Smooth muscle cell (in vitro differentiated cells): ENCODE data around the gene FGF1. TPM values are rescaled to one million over a fixed set of nuclear protein-coding genes. Genes with fewer than 3 reads are reported as not detected.

Experiments used
- DNase-seq: peaks from one replicate; lab custom pipeline; 2025; ENCODE audit not compliant: unreplicated experiment; lab: John Stamatoyannopoulos, UW
- H2AFZ ChIP-seq: fragments of 200-600 bp; sonication (generic); 2 replicates; pipeline ENCODE4 v1.6.0; 2016; ENCODE audit warnings: antibody characterized with exemption, low read depth, mild to moderate bottlenecking
- H3F3A ChIP-seq: fragments of 200-600 bp; sonication (generic); 2 replicates; pipeline ENCODE4 v1.6.0; 2017; ENCODE audit warnings: antibody characterized with exemption, low read depth
- H3K27ac ChIP-seq: fragments of 200-600 bp; sonication (generic); 2 replicates; pipeline ENCODE4 v1.5.1; 2016; ENCODE audit warnings: low read depth, mild to moderate bottlenecking
- H3K27me3 ChIP-seq: fragments of 200-600 bp; sonication (generic); 2 replicates; pipeline ENCODE4 v1.6.1; 2016; ENCODE audit warnings: low read depth, mild to moderate bottlenecking
- H3K36me3 ChIP-seq: fragments of 200-600 bp; sonication (generic); 2 replicates; pipeline ENCODE4 v1.5.1; 2016; ENCODE audit warnings: low read depth
- H3K4me1 ChIP-seq: fragments of 200-600 bp; sonication (generic); 2 replicates; pipeline ENCODE4 v1.5.1; 2016; ENCODE audit warnings: low read depth
- H3K4me2 ChIP-seq: fragments of 200-600 bp; sonication (generic); 2 replicates; pipeline ENCODE4 v1.6.0; 2016; ENCODE audit warnings: mild to moderate bottlenecking
- H3K4me3 ChIP-seq: fragments of 200-600 bp; sonication (generic); 2 replicates; pipeline ENCODE4 v1.5.1; 2016; ENCODE audit warnings: mild to moderate bottlenecking
- H3K79me2 ChIP-seq: fragments of 200-600 bp; sonication (generic); 2 replicates; pipeline ENCODE4 v1.6.0; 2016; ENCODE audit warnings: low read depth, mild to moderate bottlenecking
- H3K9ac ChIP-seq: fragments of 200-600 bp; sonication (generic); 2 replicates; pipeline ENCODE4 v1.6.0; 2016; ENCODE audit warnings: low read depth
- H3K9me3 ChIP-seq: fragments of 200-600 bp; sonication (generic); replicated peaks from 2 replicates; pipeline ENCODE4 v1.5.1; 2016; ENCODE audit warnings: low read depth
- H4K20me1 ChIP-seq: fragments of 200-600 bp; sonication (generic); 2 replicates; pipeline ENCODE4 v1.6.0; 2016; ENCODE audit warnings: low read depth
- CTCF ChIP-seq: fragments of 200-600 bp; sonication (generic); IDR thresholded peaks from 2 replicates; pipeline ENCODE4 v1.5.1; 2017; ENCODE audit warnings: borderline replicate concordance, mild to moderate bottlenecking, antibody characterized with exemption; ENCODE audit not compliant: insufficient read depth, poor library complexity, severe bottlenecking
- WGBS: methylation state at CpG from one replicate; pipeline ENCODE4 v1.1.7; 2016; ENCODE audit warnings: low lambda C conversion rate; 5-methylcytosine and 5-hydroxymethylcytosine counted together
- polyA plus RNA-seq: library from polyadenylated mRNA; unstranded; fragments of >200 nt; fragmentation: Nextera tagmentation; extraction: Ambion mirVana; gene quantifications from 2 replicates; pipeline ENCODE4 v1.2.1, GENCODE V29; 2016
- total RNA-seq: library from RNA; depleted of rRNA; stranded (reverse); fragments of >200 nt; gene quantifications from 2 replicates; pipeline ENCODE4 v1.2.3, GENCODE V29; 2014

The FGF1 gene
- total and polyA plus RNA-seq, 2 experiments from 2014 or later: 91.7 to 111 TPM

- DNase-seq: no peak
- Histone ChIP-seq H3K9ac (no peak overlapping the region), H3K9me3 (no peaks in the 10 kb centered on the region), H2AFZ (no peak overlapping the region), H3K79me2 (peaks cover 24% of the 10 kb centered on the region), H3K36me3 (no peaks in the 10 kb centered on the region), H3K4me2 (no peak overlapping the region), H3K4me1 (peaks cover 9% of the 10 kb centered on the region), H4K20me1 (no peaks in the 10 kb centered on the region), H3K27me3 (no peaks in the 10 kb centered on the region), H3K27ac (no peak overlapping the region), H3F3A (peaks cover 34% of the 10 kb centered on the region), H3K4me3 (no peak overlapping the region)
- WGBS: 79% methylated on average over 2 of the region's 2 CpGs
- TF ChIP-seq CTCF: no peak
Observed at GRCh38 chr5:142637871-142638270, 48.0 kb downstream of the FGF1 start.

GRCh38 chr5:142636698-142637324 is 49.1 kb downstream of the FGF1 start:
- Histone ChIP-seq H4K20me1 (no peaks in the 10 kb centered on the region), H3K79me2 (peaks cover 21% of the 10 kb centered on the region), H3K4me2 (no peak overlapping the region), H3K9me3 (no peaks in the 10 kb centered on the region), H3K4me1 (peaks cover 4% of the 10 kb centered on the region), H3K27ac (peak overlapping the region; percentile 83), H2AFZ (no peak overlapping the region), H3K36me3 (no peaks in the 10 kb centered on the region), H3K9ac (no peak overlapping the region), H3F3A (peaks cover 34% of the 10 kb centered on the region), H3K27me3 (no peaks in the 10 kb centered on the region), H3K4me3 (no peak overlapping the region)
- no peak for DNase-seq
- 84% methylated on average over 6 of the region's 6 CpGs for WGBS
- no peak for TF ChIP-seq CTCF

- no peak for TF ChIP-seq CTCF
- Histone ChIP-seq H3K79me2 (peaks cover 18% of the 10 kb centered on the region), H3K4me3 (no peak overlapping the region), H3K9ac (no peak overlapping the region), H3K27ac (peak overlapping the region; percentile 83), H3K27me3 (no peaks in the 10 kb centered on the region), H4K20me1 (no peaks in the 10 kb centered on the region), H2AFZ (no peak overlapping the region), H3K9me3 (no peaks in the 10 kb centered on the region), H3F3A (peaks cover 34% of the 10 kb centered on the region), H3K4me1 (peaks cover 3% of the 10 kb centered on the region), H3K36me3 (no peaks in the 10 kb centered on the region), H3K4me2 (peak overlapping the region; percentile 16)
- 25% methylated on average over 5 of the region's 5 CpGs for WGBS
- no peak for DNase-seq
Observed at GRCh38 chr5:142636093-142636492, 49.8 kb downstream of the FGF1 start.
